ENCODE data around the gene RASGRF2. TPM values are rescaled to one million over a fixed set of nuclear protein-coding genes. Genes with fewer than 3 reads are reported as not detected.

The RASGRF2 gene, protein sequence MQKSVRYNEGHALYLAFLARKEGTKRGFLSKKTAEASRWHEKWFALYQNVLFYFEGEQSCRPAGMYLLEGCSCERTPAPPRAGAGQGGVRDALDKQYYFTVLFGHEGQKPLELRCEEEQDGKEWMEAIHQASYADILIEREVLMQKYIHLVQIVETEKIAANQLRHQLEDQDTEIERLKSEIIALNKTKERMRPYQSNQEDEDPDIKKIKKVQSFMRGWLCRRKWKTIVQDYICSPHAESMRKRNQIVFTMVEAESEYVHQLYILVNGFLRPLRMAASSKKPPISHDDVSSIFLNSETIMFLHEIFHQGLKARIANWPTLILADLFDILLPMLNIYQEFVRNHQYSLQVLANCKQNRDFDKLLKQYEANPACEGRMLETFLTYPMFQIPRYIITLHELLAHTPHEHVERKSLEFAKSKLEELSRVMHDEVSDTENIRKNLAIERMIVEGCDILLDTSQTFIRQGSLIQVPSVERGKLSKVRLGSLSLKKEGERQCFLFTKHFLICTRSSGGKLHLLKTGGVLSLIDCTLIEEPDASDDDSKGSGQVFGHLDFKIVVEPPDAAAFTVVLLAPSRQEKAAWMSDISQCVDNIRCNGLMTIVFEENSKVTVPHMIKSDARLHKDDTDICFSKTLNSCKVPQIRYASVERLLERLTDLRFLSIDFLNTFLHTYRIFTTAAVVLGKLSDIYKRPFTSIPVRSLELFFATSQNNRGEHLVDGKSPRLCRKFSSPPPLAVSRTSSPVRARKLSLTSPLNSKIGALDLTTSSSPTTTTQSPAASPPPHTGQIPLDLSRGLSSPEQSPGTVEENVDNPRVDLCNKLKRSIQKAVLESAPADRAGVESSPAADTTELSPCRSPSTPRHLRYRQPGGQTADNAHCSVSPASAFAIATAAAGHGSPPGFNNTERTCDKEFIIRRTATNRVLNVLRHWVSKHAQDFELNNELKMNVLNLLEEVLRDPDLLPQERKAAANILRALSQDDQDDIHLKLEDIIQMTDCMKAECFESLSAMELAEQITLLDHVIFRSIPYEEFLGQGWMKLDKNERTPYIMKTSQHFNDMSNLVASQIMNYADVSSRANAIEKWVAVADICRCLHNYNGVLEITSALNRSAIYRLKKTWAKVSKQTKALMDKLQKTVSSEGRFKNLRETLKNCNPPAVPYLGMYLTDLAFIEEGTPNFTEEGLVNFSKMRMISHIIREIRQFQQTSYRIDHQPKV (N-terminal part only)
- 10 to 100 TPM in 1 of 2 experiments, 1 to 10 TPM in 1; 4.8 to 12.3 TPM for total RNA-seq

DNA sequence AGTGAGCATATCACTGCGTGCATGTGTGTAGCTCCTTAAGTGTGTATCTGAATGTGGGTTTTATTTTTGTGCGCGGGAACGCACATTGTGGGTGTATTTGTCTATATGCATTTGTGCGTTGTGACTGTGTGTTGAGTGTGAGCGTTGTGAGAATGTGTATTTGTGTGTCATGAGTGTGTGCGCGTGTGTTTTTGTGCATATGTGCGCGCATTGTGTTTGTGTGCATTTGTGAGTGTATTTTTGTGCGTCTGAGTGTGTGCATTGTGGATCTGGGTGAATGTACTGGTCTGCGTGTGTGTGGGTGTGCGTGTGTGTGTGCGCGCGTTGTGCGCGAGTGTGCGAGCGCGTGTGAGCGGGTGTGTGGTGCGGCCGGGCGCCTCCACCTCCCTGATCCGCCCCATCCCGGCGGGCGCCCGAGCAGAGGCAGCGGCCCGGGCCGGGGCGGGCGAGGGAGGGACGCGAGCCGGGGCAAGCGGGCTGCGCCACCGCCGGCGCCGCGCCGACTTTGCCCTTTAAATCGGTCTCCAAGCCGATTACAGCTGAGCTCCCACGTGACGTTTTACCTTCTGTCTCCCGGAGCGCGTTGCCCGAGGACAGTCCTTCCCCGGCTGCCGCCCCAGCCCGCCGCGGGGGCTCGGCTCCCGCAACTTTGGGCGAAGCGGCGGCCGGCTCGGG, at the start of gene RASGRF2:
TSS of gene RASGRF2 (plus strand) at position 596 of the 675 bp plus-strand sequence. CDS start 376 bp downstream, outside the sequence.
- Mint-ChIP-seq H3K27me3 (peaks cover 20% of the 10 kb centered on the region), H3K27ac (peak within 1 kb of the TSS; percentile 62), H3K4me3 (peak within 1 kb of the TSS; percentile 82), H3K36me3 (peaks cover 8% of the 10 kb centered on the region), H3K9me3 (ENCODE audit: low read depth) (no peaks in the 10 kb centered on the region), H3K4me1 (peaks cover 49% of the 10 kb centered on the region)
- DNase-seq: peak; percentile 60
- CTCF ChIA-PET: interaction anchor here (1.2 to 1.9 kb wide), 2 partner anchors 23 to 223 kb away, joined by 3 to 4 read pairs; no protein-coding TSS in a partner anchor
- peak; percentile 51 for ATAC-seq

DNA sequence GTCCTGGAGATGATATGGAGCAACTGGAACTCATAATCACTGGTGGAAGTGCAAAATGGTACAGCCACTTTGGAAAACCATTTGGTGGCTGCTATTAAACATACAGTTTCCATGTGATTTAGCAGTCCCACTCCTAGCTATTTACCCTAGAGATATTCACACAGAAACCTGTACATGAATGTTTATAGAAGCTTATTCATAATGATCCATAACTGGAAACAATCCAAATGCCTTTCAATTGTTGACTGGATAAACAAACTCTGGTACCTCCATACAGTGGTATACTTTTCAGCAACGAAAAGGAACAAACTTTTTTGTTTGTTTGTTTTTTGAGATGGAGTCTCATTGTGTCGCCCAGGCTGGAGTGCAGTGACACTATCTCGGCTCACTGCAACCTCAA, 47.7 kb upstream of the RASGRF2 start:
- ATAC-seq (no peak), DNase-seq (no peak)
- H3K36me3 Mint-ChIP-seq: peaks cover 12% of the 10 kb centered on the region
- peaks cover 6% of the 10 kb centered on the region for H3K9me3 Mint-ChIP-seq (ENCODE audit: low read depth)
- H3K27ac Mint-ChIP-seq: no peak overlapping the region
- peaks cover 8% of the 10 kb centered on the region for H3K4me1 Mint-ChIP-seq
- CTCF ChIA-PET: no interaction called here
- H3K27me3 Mint-ChIP-seq: no peaks in the 10 kb centered on the region
- H3K4me3 Mint-ChIP-seq: no peak overlapping the region

DNA sequence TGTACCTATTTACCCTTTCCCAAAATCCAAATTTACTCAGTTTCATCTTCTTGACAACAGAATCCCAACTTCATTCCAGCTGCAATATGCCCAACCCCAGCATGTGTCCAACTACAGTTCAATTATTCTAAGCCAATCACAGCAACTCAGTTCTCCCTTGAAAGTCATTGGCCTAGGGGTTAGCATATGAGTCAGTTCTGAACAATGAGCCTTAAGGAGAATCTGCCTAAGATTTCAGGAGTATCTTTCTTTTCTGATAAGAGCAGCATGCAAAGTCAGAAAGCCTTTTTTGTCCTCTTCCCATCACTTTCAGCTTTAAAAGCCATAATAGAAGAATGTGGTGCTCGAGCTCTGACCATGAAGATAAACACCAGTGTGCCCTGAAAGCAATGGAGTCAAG, 44.4 kb upstream of the RASGRF2 start:
- no peak overlapping the region for H3K4me3 Mint-ChIP-seq
- peaks cover 15% of the 10 kb centered on the region for H3K36me3 Mint-ChIP-seq
- CTCF ChIA-PET: no interaction called here
- H3K27me3 Mint-ChIP-seq: no peaks in the 10 kb centered on the region
- DNase-seq: no peak
- no peak for ATAC-seq
- peaks cover 6% of the 10 kb centered on the region for H3K9me3 Mint-ChIP-seq (ENCODE audit: low read depth)
- peaks cover 17% of the 10 kb centered on the region for H3K4me1 Mint-ChIP-seq
- no peak overlapping the region for H3K27ac Mint-ChIP-seq

DNA sequence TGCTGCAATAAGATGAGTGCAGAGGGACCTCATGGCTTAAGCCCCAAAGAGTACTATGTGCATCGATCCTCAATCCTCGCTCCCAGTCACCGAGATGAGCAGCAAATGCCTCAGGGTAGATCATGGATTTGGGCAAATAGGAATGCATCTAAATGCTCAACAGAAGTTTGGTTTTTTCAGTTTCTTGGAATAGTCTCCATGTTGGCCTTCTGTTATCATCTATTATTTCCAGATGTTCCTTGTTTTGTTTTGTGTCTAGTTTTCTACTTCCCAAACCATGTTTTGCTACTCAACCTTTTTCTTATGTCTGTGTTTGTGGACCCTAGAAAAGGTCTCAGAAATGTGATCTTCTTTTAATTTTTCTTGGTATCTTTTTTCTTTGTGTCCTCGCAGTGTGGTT, 43.5 kb upstream of the RASGRF2 start:
- H3K36me3 Mint-ChIP-seq: peaks cover 12% of the 10 kb centered on the region
- no peaks in the 10 kb centered on the region for H3K27me3 Mint-ChIP-seq
- CTCF ChIA-PET: no interaction called here
- no peak for ATAC-seq
- H3K4me1 Mint-ChIP-seq: peaks cover 17% of the 10 kb centered on the region
- H3K4me3 Mint-ChIP-seq: no peak overlapping the region
- H3K9me3 Mint-ChIP-seq (ENCODE audit: low read depth): peaks cover 3% of the 10 kb centered on the region
- DNase-seq: no peak
- H3K27ac Mint-ChIP-seq: no peak overlapping the region

DNA sequence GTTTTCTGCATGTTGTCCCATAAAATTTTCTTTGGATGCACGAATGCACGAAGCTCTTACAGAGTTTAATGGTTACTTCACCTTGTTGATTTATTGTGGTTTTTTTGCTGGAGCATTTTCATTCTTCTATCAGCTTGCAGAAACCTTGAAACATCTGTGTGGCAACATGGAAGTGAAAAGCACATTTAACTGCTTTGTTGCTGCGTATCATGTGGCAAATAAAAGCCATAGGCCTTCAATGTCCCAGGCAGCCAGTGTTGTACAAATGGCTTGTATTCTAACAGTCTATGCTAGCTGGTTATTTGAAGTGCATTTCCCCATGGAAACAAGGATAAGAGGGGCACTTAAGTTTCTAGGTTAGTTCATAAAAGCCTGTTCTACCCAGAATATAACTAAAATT, 42.5 kb upstream of the RASGRF2 start:
- Mint-ChIP-seq H3K27ac (no peak overlapping the region), H3K36me3 (peaks cover 9% of the 10 kb centered on the region), H3K4me1 (peaks cover 17% of the 10 kb centered on the region), H3K4me3 (no peak overlapping the region), H3K9me3 (ENCODE audit: low read depth) (no peaks in the 10 kb centered on the region), H3K27me3 (no peaks in the 10 kb centered on the region)
- CTCF ChIA-PET: interaction anchor here (0.9 kb wide), 1 partner anchor 48 kb away, joined by 4 read pairs; no protein-coding TSS in a partner anchor
- ATAC-seq: no peak
- no peak for DNase-seq

DNA sequence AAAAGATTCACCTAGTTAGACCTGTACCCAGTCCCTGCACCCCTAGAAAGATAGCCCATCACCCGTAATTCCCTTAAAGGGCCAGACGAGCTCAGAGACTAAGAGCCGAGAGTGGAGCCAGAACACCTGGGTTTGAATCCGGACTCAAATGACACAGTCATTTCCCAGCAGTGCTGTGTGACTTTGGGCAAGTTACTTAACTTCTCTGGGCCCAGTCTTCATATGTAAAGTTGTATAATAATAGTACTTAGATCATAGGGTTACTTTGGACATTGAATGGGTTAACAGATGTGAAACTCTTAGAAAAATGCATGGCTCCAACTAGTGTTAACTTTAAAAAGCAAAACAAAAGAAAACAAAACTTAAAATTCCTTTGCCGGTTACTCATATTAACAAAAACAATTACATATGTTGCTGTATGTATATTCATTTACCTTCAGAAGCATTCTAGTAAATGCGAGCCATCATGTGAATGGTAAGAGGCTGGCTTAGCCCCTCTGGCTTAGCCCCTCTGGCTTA, 40.4 kb upstream of the RASGRF2 start:
- ATAC-seq: no peak
- Mint-ChIP-seq H3K27me3 (no peaks in the 10 kb centered on the region), H3K9me3 (ENCODE audit: low read depth) (no peaks in the 10 kb centered on the region), H3K4me1 (peaks cover 17% of the 10 kb centered on the region), H3K4me3 (no peak overlapping the region), H3K36me3 (peaks cover 9% of the 10 kb centered on the region), H3K27ac (no peak overlapping the region)
- no peak for DNase-seq
- CTCF ChIA-PET: interaction anchor here (0.6 kb wide), 1 partner anchor 755 kb away, joined by 3 read pairs; no protein-coding TSS in a partner anchor

DNA sequence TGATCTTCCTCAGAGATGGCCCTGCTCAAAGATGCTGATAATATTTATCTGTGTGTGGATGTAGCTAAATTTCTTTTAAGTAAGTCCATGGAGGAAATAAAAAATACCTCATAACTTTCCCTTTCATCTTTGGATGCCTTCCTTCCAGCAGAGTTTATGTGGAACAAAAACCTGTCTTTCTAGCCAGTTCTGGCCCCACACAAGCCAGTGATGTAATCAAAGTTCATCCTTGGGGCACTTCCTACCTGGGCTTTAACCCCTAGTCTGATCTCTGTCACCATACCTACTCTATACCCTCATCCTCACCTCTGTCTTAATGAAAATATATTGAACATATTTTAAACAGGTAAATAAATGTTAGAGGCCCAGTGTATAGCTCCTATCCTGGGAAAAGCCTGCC, 39.8 kb upstream of the RASGRF2 start:
- no peak overlapping the region for H3K4me3 Mint-ChIP-seq
- peaks cover 9% of the 10 kb centered on the region for H3K36me3 Mint-ChIP-seq
- no peak for ATAC-seq
- DNase-seq: no peak
- CTCF ChIA-PET: interaction anchor here (0.6 kb wide), 1 partner anchor 755 kb away, joined by 3 read pairs; no protein-coding TSS in a partner anchor
- H3K9me3 Mint-ChIP-seq (ENCODE audit: low read depth): no peaks in the 10 kb centered on the region
- H3K27me3 Mint-ChIP-seq: no peaks in the 10 kb centered on the region
- peaks cover 17% of the 10 kb centered on the region for H3K4me1 Mint-ChIP-seq
- H3K27ac Mint-ChIP-seq: no peak overlapping the region

DNA sequence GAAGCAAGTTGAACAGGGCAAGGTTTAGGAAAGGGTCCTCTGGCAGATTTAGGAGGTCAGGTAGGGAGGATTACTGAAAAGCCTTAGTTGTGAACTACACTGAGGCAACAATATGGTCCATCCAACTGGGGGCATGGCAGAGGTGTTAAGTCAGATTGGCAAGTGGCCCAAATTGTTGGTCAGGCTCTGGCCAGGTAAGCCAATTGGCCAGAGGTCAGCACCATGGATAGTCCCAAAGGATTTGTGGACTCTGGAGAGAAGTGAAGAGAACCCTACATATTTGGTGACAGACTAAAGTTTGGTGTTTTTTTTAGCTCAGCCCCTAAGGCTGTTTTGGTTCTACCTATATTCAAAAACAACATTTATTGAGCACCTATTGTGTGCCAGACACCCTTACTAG, 39.1 kb upstream of the RASGRF2 start:
- Mint-ChIP-seq H3K9me3 (ENCODE audit: low read depth) (no peaks in the 10 kb centered on the region), H3K4me3 (no peak overlapping the region), H3K4me1 (peaks cover 17% of the 10 kb centered on the region), H3K36me3 (peaks cover 9% of the 10 kb centered on the region), H3K27me3 (no peaks in the 10 kb centered on the region), H3K27ac (no peak overlapping the region)
- no peak for DNase-seq
- CTCF ChIA-PET: no interaction called here
- no peak for ATAC-seq

DNA sequence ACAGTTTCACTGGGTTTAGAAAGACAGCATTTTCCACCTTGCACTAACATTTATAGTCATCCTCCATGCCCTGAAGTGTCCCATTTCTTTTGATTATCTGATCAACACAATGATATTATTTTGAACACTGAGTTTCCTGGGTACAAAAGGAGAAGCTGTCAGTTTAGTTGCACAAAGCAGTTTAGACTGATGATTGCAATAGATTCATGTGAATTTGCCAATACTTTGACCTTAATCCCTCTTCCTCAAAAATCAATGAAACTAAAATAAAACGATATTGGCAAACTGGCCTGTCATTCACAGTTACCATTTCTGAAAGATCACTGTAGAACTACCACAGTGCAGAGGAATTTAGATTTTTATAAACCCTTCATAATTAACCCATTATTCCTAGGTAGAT, 34.2 kb upstream of the RASGRF2 start:
- Mint-ChIP-seq H3K9me3 (ENCODE audit: low read depth) (no peaks in the 10 kb centered on the region), H3K36me3 (peaks cover 1% of the 10 kb centered on the region), H3K4me1 (no peaks in the 10 kb centered on the region), H3K27ac (no peak overlapping the region), H3K4me3 (no peak overlapping the region), H3K27me3 (no peaks in the 10 kb centered on the region)
- CTCF ChIA-PET: no interaction called here
- ATAC-seq (no peak), DNase-seq (no peak)

DNA sequence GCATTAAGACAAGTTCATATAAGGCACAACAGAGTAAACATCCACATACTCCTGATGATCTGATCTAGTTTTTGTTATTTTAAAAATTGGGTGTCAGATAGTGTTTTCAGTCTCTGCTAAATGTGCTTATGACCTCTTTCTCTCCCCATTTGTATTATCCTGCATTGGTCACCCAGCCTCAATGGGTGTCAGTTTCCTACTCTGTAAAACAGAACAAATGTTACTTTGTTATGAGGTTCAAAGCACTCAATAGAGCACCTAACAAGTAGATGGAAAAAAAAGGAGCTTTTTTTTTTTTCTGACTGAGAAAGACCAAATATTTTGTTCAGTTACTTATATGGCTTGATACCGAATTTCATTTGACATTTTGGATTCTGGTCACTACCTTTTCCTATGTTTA, 33.6 kb upstream of the RASGRF2 start:
- CTCF ChIA-PET: interaction anchor here (0.6 to 0.7 kb wide), 2 partner anchors 39 to 97 kb away, joined by 3 read pairs; no protein-coding TSS in a partner anchor
- Mint-ChIP-seq H3K27me3 (no peaks in the 10 kb centered on the region), H3K9me3 (ENCODE audit: low read depth) (no peaks in the 10 kb centered on the region), H3K4me1 (no peaks in the 10 kb centered on the region), H3K36me3 (peaks cover 1% of the 10 kb centered on the region), H3K4me3 (no peak overlapping the region), H3K27ac (no peak overlapping the region)
- ATAC-seq (no peak), DNase-seq (no peak)

DNA sequence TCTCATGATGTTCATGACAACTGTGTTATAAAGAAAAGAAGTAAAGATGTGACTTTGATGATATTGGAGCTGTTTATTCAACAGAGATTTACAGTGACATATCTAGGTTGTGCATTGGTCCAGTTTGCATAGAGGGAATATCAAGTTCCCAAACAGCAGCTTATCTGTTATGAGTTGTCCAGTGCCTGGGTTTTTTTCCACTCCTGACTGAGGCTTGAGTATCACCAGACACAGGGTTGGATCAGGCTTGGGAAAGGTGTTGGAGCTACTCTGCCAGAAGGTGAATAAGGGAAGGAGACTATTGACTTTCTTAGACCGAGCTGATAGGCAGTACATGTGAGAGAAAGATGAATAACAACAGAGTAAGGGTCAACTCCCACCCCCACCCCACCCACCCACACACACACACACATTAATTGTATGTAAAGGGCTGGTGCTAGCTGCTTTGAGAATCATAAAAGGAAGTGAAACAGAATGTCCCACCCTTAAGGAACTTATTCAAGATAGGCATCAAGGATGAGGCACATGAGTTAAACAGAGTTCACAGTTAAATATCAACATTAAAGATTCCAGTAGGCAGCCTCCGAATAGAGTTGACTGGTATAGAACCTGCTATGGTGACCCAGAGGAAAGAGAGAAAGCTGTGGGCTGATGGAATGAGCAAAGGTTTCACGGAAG, 33.0 kb upstream of the RASGRF2 start:
- Mint-ChIP-seq H3K27ac (no peak overlapping the region), H3K9me3 (ENCODE audit: low read depth) (no peaks in the 10 kb centered on the region), H3K4me1 (no peaks in the 10 kb centered on the region), H3K36me3 (peaks cover 1% of the 10 kb centered on the region), H3K27me3 (no peaks in the 10 kb centered on the region), H3K4me3 (no peak overlapping the region)
- DNase-seq (no peak), ATAC-seq (no peak)
- CTCF ChIA-PET: interaction anchor here (0.6 to 0.7 kb wide), 2 partner anchors 38 to 97 kb away, joined by 3 read pairs; no protein-coding TSS in a partner anchor

DNA sequence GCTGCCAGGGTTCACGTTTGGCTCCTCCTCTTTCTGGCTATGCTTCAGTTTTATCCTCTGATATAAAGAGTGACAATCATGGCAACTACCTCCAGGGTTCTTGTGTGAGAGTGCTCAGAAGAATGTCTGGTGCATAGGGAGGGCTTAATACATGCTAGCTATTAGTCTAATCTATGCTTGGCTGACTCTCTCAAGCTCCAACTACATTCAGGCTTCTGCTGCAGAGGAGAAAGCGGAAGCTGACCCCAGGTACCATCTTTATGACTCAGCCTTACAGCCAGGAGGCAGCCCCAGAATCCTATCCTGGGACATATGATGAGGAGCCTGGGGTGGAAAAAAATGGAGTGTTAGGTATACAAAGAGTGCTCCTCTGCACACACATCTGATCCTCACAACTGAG, 32.1 kb upstream of the RASGRF2 start:
- no peaks in the 10 kb centered on the region for H3K27me3 Mint-ChIP-seq
- DNase-seq: no peak
- H3K27ac Mint-ChIP-seq: no peak overlapping the region
- CTCF ChIA-PET: no interaction called here
- no peaks in the 10 kb centered on the region for H3K36me3 Mint-ChIP-seq
- no peak for ATAC-seq
- no peaks in the 10 kb centered on the region for H3K9me3 Mint-ChIP-seq (ENCODE audit: low read depth)
- no peak overlapping the region for H3K4me3 Mint-ChIP-seq
- no peaks in the 10 kb centered on the region for H3K4me1 Mint-ChIP-seq
